Gastrocnemius medialis (tissue), 4 donors: ENCODE measurements around the gene CDH4.

Source experiments
- CTCF ChIP-seq, 5 experiments: fragments of 450-650 bp in 3 of 5; fragments of 200-600 bp in 2 of 5; sonication (generic) in 2 of 5; IDR thresholded peaks in 4 of 5; conservative IDR thresholded peaks in 1 of 5; 1 replicate in 4 of 5; 2 replicates in 1 of 5; pipeline ENCODE4 v1.5.1; 2016 to 2019; ENCODE audit warnings: antibody characterized with exemption in 5 of 5, mild to moderate bottlenecking in 3 of 5, moderate library complexity in 3 of 5
- POLR2A ChIP-seq, 2 donors: fragments of 450-650 bp; IDR thresholded peaks; one replicate each; pipeline ENCODE4 v1.6.1; 2017; ENCODE audit warnings: antibody characterized with exemption in 2 of 2, mild to moderate bottlenecking in 2 of 2, moderate library complexity in 2 of 2

DNA sequence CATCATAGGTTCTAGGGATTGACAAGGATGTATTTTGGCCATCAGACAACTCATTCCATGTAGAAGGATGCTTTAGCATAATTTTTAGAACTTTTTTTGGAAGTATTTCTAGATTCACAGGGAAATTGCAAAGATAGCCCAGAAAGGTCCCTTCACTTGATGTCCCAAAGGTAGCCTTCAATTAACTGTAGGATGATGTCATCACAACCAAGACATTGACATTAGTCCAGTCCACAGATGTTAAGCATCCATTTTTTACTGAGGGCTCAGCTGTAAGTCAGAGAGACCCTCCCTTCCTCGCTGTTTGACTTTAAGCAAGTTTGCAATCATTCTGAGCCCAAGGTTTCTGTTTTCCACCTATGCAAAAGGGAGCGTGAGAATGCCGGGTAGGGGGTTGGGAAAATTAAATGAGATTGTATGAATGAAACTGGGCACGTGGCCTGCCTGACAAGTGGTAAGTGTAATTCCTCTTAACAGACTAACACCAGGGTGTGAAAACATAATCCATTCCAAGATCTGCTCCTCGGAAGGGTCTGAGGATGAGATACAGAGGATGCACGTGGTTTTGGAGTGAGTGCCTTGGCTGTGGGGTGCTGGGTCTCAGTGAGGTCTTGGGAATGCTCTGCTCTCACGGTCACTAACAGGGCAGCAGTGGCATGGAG is 126.8 kb downstream of the CDH4 start:
- TF ChIP-seq CTCF (IDR thresholded peaks at IDR 0.05 in 4 of 5, conservative IDR thresholded peaks at IDR 0.05 in 1 of 5) (no peak), POLR2A (IDR thresholded peaks at IDR 0.05) (no peak)
